ENCODE measurements around the gene TMEM63B.
"Not testable (repeated sequence)": the region's sequence is repeated elsewhere in the genome, so short reads cannot be mapped to it uniquely, and the experiment has no call there.

The TMEM63B gene

DNA sequence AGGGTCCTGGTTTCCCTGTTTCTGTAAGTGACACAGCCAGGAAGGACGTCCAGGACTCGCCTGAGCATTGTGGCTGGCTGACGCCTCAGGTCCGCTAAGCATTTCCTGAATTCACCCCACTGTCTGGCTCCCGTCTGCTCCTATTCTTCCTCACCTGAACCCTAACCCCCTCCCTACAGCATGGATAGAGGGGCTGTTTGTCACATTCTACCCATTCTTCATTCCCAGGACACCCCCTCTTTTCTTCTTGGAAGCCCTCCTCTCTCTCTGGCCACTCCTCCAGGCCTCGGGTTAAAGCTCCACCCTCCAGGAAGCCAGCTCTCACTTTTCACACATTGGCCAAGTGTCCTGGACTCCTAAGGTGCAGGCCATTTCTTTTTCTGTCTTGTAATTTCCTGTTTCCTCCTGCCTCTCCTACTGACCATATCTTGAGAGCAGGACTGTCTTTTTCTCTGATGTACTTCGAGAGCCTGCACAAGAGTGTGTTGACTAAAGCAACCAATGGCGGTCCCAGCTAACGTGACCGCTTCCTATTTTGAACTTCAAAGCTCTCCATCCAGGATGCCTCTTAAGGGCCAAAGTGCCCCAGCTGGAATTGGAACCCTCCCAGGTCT is 65.2 kb downstream of the TMEM63B start:
- DNase-seq: no peak

DNA sequence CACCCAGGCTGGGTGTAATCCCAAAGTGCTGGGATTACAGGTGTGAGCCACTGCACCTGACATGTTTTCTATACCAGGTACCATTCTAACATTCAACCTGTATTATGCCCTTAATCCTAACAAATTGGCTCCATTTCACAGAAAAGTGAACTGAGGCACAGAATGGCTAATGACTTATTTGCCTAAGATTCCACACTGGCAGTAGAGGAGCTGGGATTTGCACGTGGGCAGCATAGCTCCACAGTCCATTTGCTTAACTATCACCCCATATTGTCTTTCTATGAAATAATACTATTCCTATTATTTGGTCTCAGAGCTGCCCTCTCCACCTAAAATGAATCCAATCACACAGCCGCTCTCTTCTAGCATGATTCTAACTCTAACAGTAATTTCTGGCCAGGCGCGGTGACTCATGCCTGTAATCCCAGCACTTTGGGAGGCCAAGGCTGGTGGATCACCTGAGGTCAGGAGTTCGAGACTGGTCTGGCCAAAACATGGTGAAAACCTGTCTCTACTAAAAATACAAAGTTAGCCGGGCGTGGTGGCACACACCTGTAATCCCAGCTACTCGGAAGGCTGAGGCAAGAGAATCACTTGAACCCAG is 66.1 kb downstream of the TMEM63B start:
- no peak for DNase-seq

DNA sequence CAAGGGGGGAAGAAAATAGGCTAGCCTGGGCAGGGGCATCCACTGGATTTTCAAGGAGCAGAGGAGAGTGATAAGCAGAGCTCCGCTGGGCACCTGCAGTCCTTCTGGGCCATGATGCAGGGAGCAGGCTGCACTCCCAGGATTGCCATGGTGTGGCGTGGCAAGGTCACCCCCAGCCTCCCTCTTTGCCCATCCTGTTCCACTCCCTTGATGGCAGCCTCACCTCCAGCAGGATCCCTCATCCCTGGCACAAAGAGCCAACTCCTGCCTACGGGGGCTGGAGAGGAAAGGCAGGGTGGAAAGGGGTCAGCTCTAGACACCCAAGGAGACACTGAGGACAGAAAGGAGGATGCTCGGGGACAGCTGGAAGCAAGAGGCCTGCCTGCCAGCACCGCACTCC is 67.0 kb downstream of the TMEM63B start:
- no peak for DNase-seq

DNA sequence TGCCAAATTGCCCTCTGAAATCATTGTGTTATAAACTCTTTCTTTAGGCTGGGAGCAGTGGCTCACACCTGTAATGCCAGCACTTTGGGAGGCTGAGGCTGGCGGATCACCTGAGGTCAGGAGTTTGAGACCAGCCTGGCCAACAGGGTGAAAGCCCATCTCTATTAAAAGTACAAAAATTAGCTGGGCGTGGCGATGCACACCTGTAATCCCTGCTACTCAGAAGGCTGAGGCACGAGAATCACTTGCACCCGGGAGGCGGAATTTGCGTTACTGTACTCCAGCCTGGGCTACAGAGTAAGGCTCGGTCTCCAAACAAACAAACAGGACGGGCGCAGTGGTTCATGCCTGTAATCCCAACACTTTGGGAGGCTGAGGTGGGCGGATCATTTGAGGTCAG is 69.0 kb downstream of the TMEM63B start:
- DNase-seq: not testable (repeated sequence)

DNA sequence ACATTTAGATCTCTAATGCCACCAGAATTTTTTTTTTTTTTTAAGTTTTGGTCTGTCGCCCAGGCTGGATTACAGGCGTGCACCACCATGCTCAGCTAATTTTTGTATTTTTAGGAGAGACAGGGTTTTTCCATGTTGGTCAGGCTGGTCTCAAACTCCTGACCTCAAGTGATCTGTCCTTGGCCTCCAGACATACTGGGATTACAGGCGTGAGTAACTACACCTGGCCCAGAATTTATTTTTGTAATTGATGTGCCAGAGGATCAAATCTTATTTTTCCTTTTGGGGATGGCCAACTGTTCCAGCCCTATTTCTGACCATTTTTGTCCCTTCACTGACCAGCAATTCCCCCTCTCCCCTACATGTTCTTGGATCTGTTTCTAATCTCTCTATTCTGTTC is 71.3 kb downstream of the TMEM63B start:
- DNase-seq: no peak

- no peak for DNase-seq
These were observed 72.5 kb downstream of the TMEM63B start for GRCh38 chr6:44199883-44200282.

DNA sequence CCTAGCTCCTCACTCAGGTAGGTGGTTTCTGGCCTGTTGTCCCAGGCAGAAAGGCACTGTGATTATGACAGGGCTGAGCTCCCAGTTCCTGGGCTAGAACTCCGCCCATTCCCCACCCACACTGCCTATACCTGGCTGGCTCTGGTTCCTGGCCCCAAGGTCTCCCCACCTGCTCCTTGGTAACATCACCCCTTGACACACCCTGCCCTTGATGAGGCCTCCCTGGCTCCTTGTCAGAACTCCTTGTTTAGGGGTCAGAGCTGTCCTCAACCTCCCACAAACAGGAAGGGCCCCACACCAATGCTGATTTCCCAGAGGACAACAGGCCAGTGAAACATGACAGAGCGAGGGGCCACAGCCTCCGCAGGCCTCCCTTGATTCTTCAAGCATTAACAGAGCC is 73.8 kb downstream of the TMEM63B start:
- DNase-seq: no peak

GRCh38 chr6:44201638-44202303 is 74.4 kb downstream of the TMEM63B start:
- DNase-seq: no peak

DNA sequence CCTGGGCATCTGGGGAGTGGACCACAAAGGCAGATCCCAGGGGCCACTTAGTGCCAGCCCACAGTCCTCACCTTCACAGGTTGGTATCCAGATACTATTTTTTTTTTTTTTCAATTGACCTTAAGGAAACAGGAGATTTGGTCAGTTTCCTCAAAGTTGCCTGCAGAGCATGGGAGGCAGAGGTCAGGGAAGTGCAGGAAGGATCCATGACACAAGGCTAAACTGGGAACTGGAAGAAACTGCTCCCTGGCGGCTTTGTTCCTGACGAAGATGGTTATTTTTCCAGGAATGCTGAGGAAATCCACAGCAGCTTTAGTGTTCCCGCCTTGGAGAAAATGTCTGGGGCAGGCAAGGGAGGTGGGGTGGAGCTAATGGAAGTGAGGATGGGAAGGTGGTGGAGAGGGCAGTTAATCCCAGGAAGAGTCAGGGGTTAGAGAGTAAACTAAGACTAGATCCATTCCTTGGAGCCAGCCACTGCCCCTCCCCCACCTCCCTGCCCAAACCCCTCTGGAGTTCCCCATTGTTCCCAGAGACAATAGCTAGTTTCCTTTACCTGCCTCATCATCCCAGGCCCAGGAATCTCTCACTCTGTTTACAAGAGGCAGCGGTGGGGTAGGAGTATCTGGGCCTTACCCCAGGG is 75.1 kb downstream of the TMEM63B start:
- DNase-seq: no peak

DNA sequence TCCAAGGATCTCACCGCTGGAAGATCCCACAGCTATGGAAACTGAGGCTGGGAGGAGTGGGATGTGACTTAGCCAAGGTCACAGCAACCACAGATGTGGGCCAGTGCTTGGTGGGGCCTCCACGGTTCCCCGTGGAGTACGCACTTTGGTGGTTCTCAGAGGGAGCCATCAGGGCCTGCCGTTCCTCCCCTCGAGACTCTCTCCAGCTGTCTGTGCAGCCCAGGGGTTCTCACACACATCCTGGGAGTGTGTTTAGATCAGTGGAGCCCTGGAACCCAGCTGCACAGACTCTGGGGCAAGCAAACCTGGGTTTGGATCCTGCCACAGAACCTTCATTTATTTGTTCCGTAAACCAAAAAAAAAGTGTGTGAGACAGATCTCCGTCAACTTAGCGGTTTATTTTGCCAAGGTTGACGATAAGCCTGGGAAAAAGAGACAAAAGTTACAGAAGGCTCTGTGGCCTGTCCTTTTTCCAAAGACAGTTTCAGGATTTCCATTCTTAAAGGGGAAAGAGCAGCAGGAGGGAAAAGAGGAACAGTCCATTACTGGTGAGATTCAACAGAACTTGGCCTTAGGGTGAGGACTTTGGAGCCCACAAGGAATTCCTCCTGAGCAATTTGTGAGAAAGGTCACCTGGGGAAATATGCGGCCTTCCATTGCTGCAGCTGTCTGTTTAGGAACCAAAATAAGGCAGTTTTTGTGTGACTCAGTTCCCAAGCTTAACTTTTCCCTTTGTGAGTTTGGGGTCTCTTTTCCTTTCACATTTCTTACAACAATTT is 75.8 kb downstream of the TMEM63B start:
- no peak for DNase-seq

DNA sequence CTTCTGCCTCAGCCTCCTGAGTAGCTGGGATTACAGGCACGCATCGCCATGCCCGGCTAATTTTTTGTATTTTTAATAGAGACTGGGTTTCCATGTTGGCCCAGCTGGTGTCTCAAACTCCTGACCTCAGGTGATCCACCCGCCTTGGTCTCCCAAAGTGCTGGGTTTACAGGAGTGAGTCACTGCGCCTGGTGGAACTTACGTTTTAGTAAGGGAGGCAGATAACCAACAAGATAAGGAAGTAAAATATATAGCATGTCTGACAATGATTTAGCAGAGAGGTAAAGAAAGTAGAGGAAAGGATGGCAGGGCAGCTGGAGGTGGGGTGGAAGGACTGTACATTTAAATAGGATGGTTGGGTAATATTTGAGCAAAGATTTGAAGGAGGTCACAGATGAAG is 76.6 kb downstream of the TMEM63B start:
- no peak for DNase-seq
